GM19468 (cell line): ENCODE data around the gene TEX54.
A peak's percentile ranks its signal among the peaks of the same experiment; 100 is the strongest.

Experiments used
- ATAC-seq: cut with Tn5 transposase; IDR thresholded peaks from one replicate; pipeline ENCODE4 v1.9.1; 2021; ENCODE audit warnings: mild to moderate bottlenecking, moderate library complexity, moderate number of reproducible peaks; ENCODE audit not compliant: unreplicated experiment; ENCODE audit errors: extremely low read depth

Gene TEX54

GRCh38 chr11:62792202-62792575 lies 40.5 kb downstream of the TEX54 start:
- no peak for ATAC-seq

- no peak for ATAC-seq
Measured at GRCh38 chr11:62791501-62792201, 41.0 kb downstream of the TEX54 start, which contains the start of gene TMEM223. TSS of gene TMEM223 (minus strand) at chr11:62792006. CDS start at chr11:62791994, 12 bp downstream.

GRCh38 chr11:62789576-62789975 lies 43.1 kb downstream of the TEX54 start:
- no peak for ATAC-seq

GRCh38 chr11:62788991-62789390 lies 43.6 kb downstream of the TEX54 start:
- ATAC-seq: no peak

GRCh38 chr11:62787005-62787759 lies 45.5 kb downstream of the TEX54 start, which contains the start of gene TMEM179B:
TSS of gene TMEM179B (plus strand) at chr11:62787402. CDS start at chr11:62787432, 30 bp downstream.
- ATAC-seq: peak; percentile 20

- ATAC-seq: no peak
Measured at GRCh38 chr11:62786318-62787004, 46.2 kb downstream of the TEX54 start.

- no peak for ATAC-seq
Measured at GRCh38 chr11:62782753-62783152, 49.9 kb downstream of the TEX54 start.
